CD14-positive monocyte (primary cell): ENCODE measurements around the gene DAB2IP. TPM values are rescaled to one million over a fixed set of nuclear protein-coding genes. Genes with fewer than 3 reads are reported as not detected.

ENCODE experiments used
- DNase-seq, 3 donors: peaks; one replicate each; pipeline ENCODE4 v3.0.0-alpha.2; 2011 to 2022
- H2AFZ ChIP-seq: 2 replicates; pipeline ENCODE4 v1.6.0; 2012; ENCODE audit warnings: mild to moderate bottlenecking, low read depth, low read length, inconsistent platforms; ENCODE audit not compliant: insufficient read depth, poor library complexity, severe bottlenecking
- H3K27ac ChIP-seq, 2 donors: 1 replicate in 1 of 2; 2 replicates in 1 of 2; pipeline ENCODE4 v1.5.1; 2012 to 2013; ENCODE audit warnings: low read length in 2 of 2, control low read depth in 1 of 2, inconsistent platforms in 1 of 2, low read depth in 1 of 2, mild to moderate bottlenecking in 1 of 2
- H3K27me3 ChIP-seq, 2 donors: one replicate each; pipeline versions ENCODE4 v1.6.0 to v1.6.1; 2011 to 2013; ENCODE audit warnings: low read length in 2 of 2; ENCODE audit not compliant: control insufficient read depth in 2 of 2, insufficient read depth in 2 of 2
- H3K36me3 ChIP-seq, 2 donors: replicated peaks in 1 of 2; 1 replicate in 1 of 2; 2 replicates in 1 of 2; pipeline versions ENCODE4 v1.5.1 to v1.6.1; 2012 to 2013; ENCODE audit warnings: low read length in 2 of 2, control low read depth in 1 of 2, inconsistent platforms in 1 of 2, mild to moderate bottlenecking in 1 of 2; ENCODE audit not compliant: insufficient read depth in 2 of 2, control insufficient read depth in 1 of 2
- H3K4me1 ChIP-seq, 2 donors: 1 replicate in 1 of 2; 2 replicates in 1 of 2; pipeline versions ENCODE4 v1.5.1 to v1.6.1; 2012 to 2013; ENCODE audit warnings: low read length in 2 of 2, control low read depth in 1 of 2, inconsistent platforms in 1 of 2, mild to moderate bottlenecking in 1 of 2, moderate library complexity in 1 of 2; ENCODE audit not compliant: insufficient read depth in 2 of 2, control insufficient read depth in 1 of 2
- H3K4me2 ChIP-seq: replicated peaks from 2 replicates; pipeline ENCODE3; 2012; ENCODE audit warnings: low read length, moderate library complexity, mild to moderate bottlenecking; ENCODE audit not compliant: poor library complexity, severe bottlenecking; ENCODE audit errors: extremely low read depth
- H3K4me3 ChIP-seq, 3 experiments: fragments of 200-600 bp in 1 of 3; sonication (generic) in 1 of 3; replicated peaks in 1 of 3; 1 replicate in 2 of 3; 2 replicates in 1 of 3; pipeline ENCODE4 v1.5.1; 2011 to 2013; ENCODE audit warnings: low read length in 3 of 3, mild to moderate bottlenecking in 3 of 3, control low read depth in 2 of 3, low read depth in 2 of 3, inconsistent platforms in 1 of 3, moderate library complexity in 1 of 3
- H3K79me2 ChIP-seq: 2 replicates; pipeline ENCODE4 v1.6.0; 2012; ENCODE audit warnings: mild to moderate bottlenecking, control low read depth, inconsistent platforms, low read length, moderate library complexity; ENCODE audit not compliant: insufficient read depth
- H3K9ac ChIP-seq: 2 replicates; pipeline ENCODE4 v1.6.0; 2017; ENCODE audit warnings: low read length, mild to moderate bottlenecking; ENCODE audit not compliant: insufficient read depth, poor library complexity, severe bottlenecking
- H3K9me3 ChIP-seq, 2 donors: replicated peaks in 1 of 2; 1 replicate in 1 of 2; 2 replicates in 1 of 2; pipeline versions ENCODE4 v1.5.1 to v1.6.1; 2012 to 2013; ENCODE audit warnings: low read length in 2 of 2, control low read depth in 1 of 2; ENCODE audit not compliant: control insufficient read depth in 1 of 2, insufficient read depth in 1 of 2
- H4K20me1 ChIP-seq: 2 replicates; pipeline ENCODE4 v1.6.0; 2012; ENCODE audit warnings: mild to moderate bottlenecking, low read length, control low read depth, moderate library complexity; ENCODE audit not compliant: insufficient read depth
- H3K27ac Mint-ChIP-seq, 7 donors: one replicate each; pipeline ENCODE4 v1.8.0; 2020; ENCODE audit warnings: mild to moderate bottlenecking in 7 of 7, mixed read lengths in 7 of 7, moderate library complexity in 6 of 7, inconsistent platforms in 2 of 7
- H3K27me3 Mint-ChIP-seq, 3 donors: one replicate each; pipeline ENCODE4 v1.8.0; 2021 to 2022; ENCODE audit warnings: low read depth in 3 of 3, mild to moderate bottlenecking in 3 of 3, mixed read lengths in 3 of 3, moderate library complexity in 3 of 3, inconsistent platforms in 1 of 3
- H3K36me3 Mint-ChIP-seq, 2 donors: one replicate each; pipeline ENCODE4 v1.8.0; 2020; ENCODE audit warnings: mixed read lengths in 2 of 2, inconsistent platforms in 1 of 2, mild to moderate bottlenecking in 1 of 2
- H3K4me1 Mint-ChIP-seq: one replicate; pipeline ENCODE4 v1.8.0; 2020; ENCODE audit warnings: mild to moderate bottlenecking, mixed read lengths
- H3K4me3 Mint-ChIP-seq, 2 donors: one replicate each; pipeline ENCODE4 v1.8.0; 2020; ENCODE audit warnings: mild to moderate bottlenecking in 2 of 2, mixed read lengths in 2 of 2, moderate library complexity in 1 of 2
- H3K9me3 Mint-ChIP-seq, 7 donors: one replicate each; pipeline ENCODE4 v1.8.0; 2020 to 2022; ENCODE audit warnings: mixed read lengths in 7 of 7, mild to moderate bottlenecking in 6 of 7, moderate library complexity in 6 of 7, inconsistent platforms in 2 of 7
- CTCF ChIP-seq: fragments of 200-600 bp; IDR thresholded peaks from one replicate; pipeline ENCODE4 v1.8.0; 2022; ENCODE audit warnings: antibody characterized with exemption, mild to moderate bottlenecking
- WGBS: methylation state at CpG from one replicate; pipeline ENCODE4 v1.1.5; 2013; ENCODE audit warnings: missing lambda C conversion rate; ENCODE audit not compliant: insufficient coverage; 5-methylcytosine and 5-hydroxymethylcytosine counted together
- intact Hi-C, 2 donors: fragments of 100-400 bp; cut with micrococcal nuclease; formaldehyde crosslinking; loops; one replicate each; pipeline versions ENCODE4 v1.15.0 to v1.15.1; 2023
- polyA plus RNA-seq, 3 donors: library from polyadenylated mRNA; depleted of rRNA in 1 of 3; unstranded in 2 of 3; stranded (reverse) in 1 of 3; fragments of 300-500 nt in 2 of 3; fragments of >200 nt in 1 of 3; fragmentation: Illumina TruSeq in 2 of 3; gene quantifications; 1 replicate in 2 of 3; 2 replicates in 1 of 3; pipeline ENCODE4 v1.2.3, GENCODE V29; 2012 to 2021

Gene DAB2IP
- polyA plus RNA-seq, 3 donors: 0.13 TPM; not detected in 2

- no peak overlapping the region for H3K4me2 ChIP-seq
- no peak overlapping the region for H3K27ac Mint-ChIP-seq
- H3K9ac ChIP-seq: no peak overlapping the region
- H3K9me3 Mint-ChIP-seq: peaks cover 0 to 3% (median 0%) of the 10 kb centered on the region in 7 donors
- no peak overlapping the region for H3K4me3 Mint-ChIP-seq
- WGBS: 97% methylated on average over 8 of the region's 18 CpGs
- no peaks in the 10 kb centered on the region for H3K27me3 ChIP-seq
- no peaks in the 10 kb centered on the region for H3K9me3 ChIP-seq
- no peaks in the 10 kb centered on the region for H3K4me1 ChIP-seq
- no peak for TF ChIP-seq CTCF
- no peaks in the 10 kb centered on the region for H3K79me2 ChIP-seq
- H3K36me3 ChIP-seq: no peaks in the 10 kb centered on the region
- peaks cover 0 to 3% (median 0%) of the 10 kb centered on the region in 3 donors for H3K27me3 Mint-ChIP-seq
- H3K27ac ChIP-seq: no peak overlapping the region
- intact Hi-C loops: no loop called here
- no peaks in the 10 kb centered on the region for H4K20me1 ChIP-seq
- DNase-seq: no peak
- H3K4me1 Mint-ChIP-seq: no peaks in the 10 kb centered on the region
- H3K4me3 ChIP-seq: no peak overlapping the region
- no peaks in the 10 kb centered on the region for H3K36me3 Mint-ChIP-seq
- no peak overlapping the region for H2AFZ ChIP-seq
Measured at GRCh38 chr9:121773286-121773953, 122.0 kb downstream of the DAB2IP start.

- peaks cover 0 to 3% (median 0%) of the 10 kb centered on the region in 3 donors for H3K27me3 Mint-ChIP-seq
- Histone ChIP-seq H3K36me3 (no peaks in the 10 kb centered on the region), H3K4me3 (no peak overlapping the region), H3K27me3 (no peaks in the 10 kb centered on the region), H3K4me2 (no peak overlapping the region), H3K27ac (no peak overlapping the region), H4K20me1 (no peaks in the 10 kb centered on the region), H3K79me2 (no peaks in the 10 kb centered on the region), H3K9me3 (no peaks in the 10 kb centered on the region), H3K9ac (no peak overlapping the region), H2AFZ (no peak overlapping the region), H3K4me1 (no peaks in the 10 kb centered on the region)
- H3K9me3 Mint-ChIP-seq: peaks cover 0 to 3% (median 0%) of the 10 kb centered on the region in 7 donors
- H3K36me3 Mint-ChIP-seq: no peaks in the 10 kb centered on the region
- H3K27ac Mint-ChIP-seq: no peak overlapping the region
- intact Hi-C loops: no loop called here
- TF ChIP-seq CTCF: no peak
- 92% methylated on average over 19 of the region's 19 CpGs for WGBS
- no peak overlapping the region for H3K4me3 Mint-ChIP-seq
- no peaks in the 10 kb centered on the region for H3K4me1 Mint-ChIP-seq
- no peak for DNase-seq
Measured at GRCh38 chr9:121773954-121774714, 122.7 kb downstream of the DAB2IP start.
